ENCODE results near the gene BICDL2.

BICDL2 gene

DNA sequence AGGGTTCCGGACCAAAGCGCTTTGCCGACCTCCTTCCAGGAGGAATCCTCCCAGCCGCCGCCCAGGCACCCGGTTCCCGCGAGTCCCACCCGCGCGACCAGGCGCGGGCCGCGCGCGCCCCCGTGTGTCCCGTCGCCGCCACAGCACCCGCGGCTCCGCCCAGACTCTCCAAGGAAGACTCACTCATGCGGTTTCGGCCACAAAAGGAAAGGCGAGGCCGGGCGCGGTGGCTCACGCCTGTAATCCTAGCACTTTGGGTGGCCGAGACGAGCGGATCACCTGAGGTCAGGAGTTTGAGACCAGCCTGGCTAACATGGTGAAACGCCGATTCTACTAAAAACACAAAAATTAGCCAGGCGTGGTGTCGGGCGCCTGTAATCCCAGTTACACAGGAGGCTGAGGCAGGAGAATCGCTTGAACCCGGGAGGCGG, 53.0 kb downstream of the BICDL2 start:
- Histone ChIP-seq H3K27me3 (ENCODE audit: insufficient read depth, low read length) (no peaks in the 10 kb centered on the region), H3K9me3 (ENCODE audit: insufficient read depth, low read depth, low read length) (no peaks in the 10 kb centered on the region), H3K36me3 (ENCODE audit: insufficient read depth, low read depth, low read length) (no peaks in the 10 kb centered on the region), H3K4me1 (ENCODE audit: insufficient read depth, low read length) (peaks cover 12% of the 10 kb centered on the region), H3K4me3 (ENCODE audit: low read length) (no peak overlapping the region), H3K27ac (ENCODE audit: low read length) (no peak overlapping the region), H3K9ac (ENCODE audit: low read depth, low read length) (no peak overlapping the region)

GRCh38 chr16:2982402-2982801, 54.3 kb downstream of the BICDL2 start:
- Histone ChIP-seq H3K4me1 (ENCODE audit: insufficient read depth, low read length) (peaks cover 12% of the 10 kb centered on the region), H3K27ac (ENCODE audit: low read length) (no peak overlapping the region), H3K9ac (ENCODE audit: low read depth, low read length) (no peak overlapping the region; the same call in 1 of the 2 replicates), H3K9me3 (ENCODE audit: insufficient read depth, low read depth, low read length) (no peaks in the 10 kb centered on the region), H3K4me3 (ENCODE audit: low read length) (no peak overlapping the region), H3K36me3 (ENCODE audit: insufficient read depth, low read depth, low read length) (peaks cover 9% of the 10 kb centered on the region), H3K27me3 (ENCODE audit: insufficient read depth, low read length) (no peaks in the 10 kb centered on the region)

DNA sequence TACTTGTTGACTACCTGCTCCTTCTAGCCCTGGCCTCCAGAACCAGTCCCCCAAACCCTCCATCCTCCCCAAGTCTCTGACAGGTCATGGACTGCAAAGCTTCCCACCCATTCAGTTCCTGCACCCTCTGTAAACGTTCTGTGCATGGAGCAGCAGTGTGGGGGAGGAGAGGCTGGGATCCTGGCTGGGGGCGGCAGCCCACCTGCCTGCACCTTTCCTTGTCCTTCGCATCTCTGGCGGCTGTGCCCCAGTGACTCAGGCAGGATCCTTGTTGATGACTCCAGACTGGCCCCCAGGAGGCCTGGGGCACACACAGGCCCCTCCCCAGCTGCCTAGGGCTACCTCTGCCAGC, 54.9 kb downstream of the BICDL2 start:
- H3K4me1 ChIP-seq (ENCODE audit: insufficient read depth, low read length): peaks cover 12% of the 10 kb centered on the region
- peak overlapping the region; percentile 93; the same call in 1 of the 2 replicates for H3K9ac ChIP-seq (ENCODE audit: low read depth, low read length)
- H3K4me3 ChIP-seq (ENCODE audit: low read length): peak overlapping the region; percentile 81
- peaks cover 14% of the 10 kb centered on the region for H3K36me3 ChIP-seq (ENCODE audit: insufficient read depth, low read depth, low read length)
- H3K27ac ChIP-seq (ENCODE audit: low read length): peak overlapping the region; percentile 89
- H3K27me3 ChIP-seq (ENCODE audit: insufficient read depth, low read length): no peaks in the 10 kb centered on the region
- no peaks in the 10 kb centered on the region for H3K9me3 ChIP-seq (ENCODE audit: insufficient read depth, low read depth, low read length)

DNA sequence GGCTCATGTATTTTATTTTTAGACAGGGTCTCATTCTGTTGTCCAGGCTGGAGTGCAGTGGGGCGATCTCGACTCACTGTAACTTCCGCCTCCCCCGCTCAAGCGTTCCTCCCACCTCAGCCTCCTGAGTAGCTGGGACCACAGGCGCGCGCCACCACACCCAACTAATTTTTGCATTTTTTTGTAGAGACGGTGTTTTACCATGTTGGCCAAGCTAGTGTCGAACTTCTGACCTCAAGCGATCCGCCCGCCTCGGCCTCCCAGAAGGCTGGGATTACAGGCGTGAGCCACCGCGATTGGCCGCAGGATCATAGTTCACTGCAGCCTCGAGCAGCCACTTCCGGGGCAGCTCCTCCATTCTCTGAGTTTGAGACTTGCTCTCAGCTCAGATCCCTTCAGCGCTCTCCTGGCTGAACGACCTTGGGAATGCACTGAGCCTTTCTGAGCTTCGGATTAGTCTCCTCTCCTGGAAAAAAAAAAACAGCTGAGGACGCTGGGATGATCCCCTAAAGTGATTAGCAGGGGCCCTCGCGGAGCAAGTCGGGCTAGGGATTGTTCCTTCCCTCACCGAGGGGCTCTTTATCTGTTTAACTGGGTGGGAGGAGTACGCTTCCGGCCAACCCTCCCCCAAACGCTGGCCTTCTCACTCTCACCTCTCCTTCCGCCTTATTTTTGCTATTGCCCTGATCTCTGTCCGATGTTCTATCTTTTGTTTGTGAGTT, 55.4 kb downstream of the BICDL2 start:
- H3K4me3 ChIP-seq (ENCODE audit: low read length): peak overlapping the region; percentile 81
- H3K9me3 ChIP-seq (ENCODE audit: insufficient read depth, low read depth, low read length): no peaks in the 10 kb centered on the region
- peaks cover 12% of the 10 kb centered on the region for H3K4me1 ChIP-seq (ENCODE audit: insufficient read depth, low read length)
- peak overlapping the region; percentile 93 for H3K9ac ChIP-seq (ENCODE audit: low read depth, low read length)
- no peaks in the 10 kb centered on the region for H3K27me3 ChIP-seq (ENCODE audit: insufficient read depth, low read length)
- H3K36me3 ChIP-seq (ENCODE audit: insufficient read depth, low read depth, low read length): peaks cover 19% of the 10 kb centered on the region
- peak overlapping the region; percentile 89 for H3K27ac ChIP-seq (ENCODE audit: low read length)

DNA sequence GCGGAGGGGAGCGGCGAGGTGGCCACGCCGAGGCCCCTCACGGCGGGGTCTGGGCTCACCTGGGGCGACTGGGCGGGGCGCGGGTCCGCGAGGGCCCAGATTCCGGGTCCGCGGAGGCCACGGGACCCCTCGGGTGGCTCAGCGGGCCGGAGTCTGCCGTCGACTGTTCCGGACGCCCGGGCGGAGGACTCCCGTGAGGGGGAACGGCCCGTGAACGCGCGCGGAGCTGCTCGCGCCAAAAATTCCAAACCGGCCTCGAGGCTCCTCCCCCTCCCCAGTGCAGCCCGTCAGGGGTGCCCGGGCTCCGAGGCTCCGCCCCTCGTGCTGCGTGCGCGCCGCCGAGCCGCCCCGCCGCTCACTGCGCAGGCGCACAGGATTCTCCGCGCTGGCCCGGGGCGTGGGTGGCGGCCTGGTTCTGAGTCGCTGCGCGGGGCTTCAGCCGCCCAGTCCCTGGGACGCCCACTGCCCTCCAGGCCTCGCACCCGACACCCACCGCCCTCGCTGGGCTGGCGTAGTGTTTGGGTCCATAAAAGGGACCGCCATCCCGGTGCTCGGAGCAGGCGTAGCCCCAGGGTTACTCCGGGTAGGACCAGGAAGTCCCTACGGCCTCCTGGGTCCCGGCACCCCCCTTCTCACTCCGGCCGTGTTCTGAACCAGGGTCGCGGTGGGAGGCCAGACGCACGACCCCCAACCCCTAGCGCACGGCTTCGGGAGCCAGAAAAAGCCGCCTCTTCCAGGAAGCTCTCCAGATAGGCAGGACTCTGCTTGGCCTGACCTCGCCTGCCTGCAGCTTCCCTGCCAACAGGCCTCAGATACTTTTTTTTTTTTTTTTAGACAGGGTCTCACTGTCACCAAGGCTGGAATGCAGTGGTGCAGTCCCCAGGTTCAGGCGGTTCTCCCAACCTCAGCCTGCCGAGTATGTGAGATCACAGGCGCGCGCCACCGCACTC, 56.2 kb downstream of the BICDL2 start, which contains the start of gene PKMYT1:
PKMYT1 (minus strand) TSS at position 220 of the 950 bp plus-strand sequence. CDS start 789 bp downstream, outside the sequence.
- H3K36me3 ChIP-seq (ENCODE audit: insufficient read depth, low read depth, low read length): peaks cover 28% of the 10 kb centered on the region
- H3K9ac ChIP-seq (ENCODE audit: low read depth, low read length): peak within 1 kb of the TSS; percentile 93
- peak within 1 kb of the TSS; percentile 89 for H3K27ac ChIP-seq (ENCODE audit: low read length)
- peak within 1 kb of the TSS; percentile 81 for H3K4me3 ChIP-seq (ENCODE audit: low read length)
- no peaks in the 10 kb centered on the region for H3K27me3 ChIP-seq (ENCODE audit: insufficient read depth, low read length)
- H3K9me3 ChIP-seq (ENCODE audit: insufficient read depth, low read depth, low read length): no peaks in the 10 kb centered on the region
- H3K4me1 ChIP-seq (ENCODE audit: insufficient read depth, low read length): peaks cover 12% of the 10 kb centered on the region

DNA sequence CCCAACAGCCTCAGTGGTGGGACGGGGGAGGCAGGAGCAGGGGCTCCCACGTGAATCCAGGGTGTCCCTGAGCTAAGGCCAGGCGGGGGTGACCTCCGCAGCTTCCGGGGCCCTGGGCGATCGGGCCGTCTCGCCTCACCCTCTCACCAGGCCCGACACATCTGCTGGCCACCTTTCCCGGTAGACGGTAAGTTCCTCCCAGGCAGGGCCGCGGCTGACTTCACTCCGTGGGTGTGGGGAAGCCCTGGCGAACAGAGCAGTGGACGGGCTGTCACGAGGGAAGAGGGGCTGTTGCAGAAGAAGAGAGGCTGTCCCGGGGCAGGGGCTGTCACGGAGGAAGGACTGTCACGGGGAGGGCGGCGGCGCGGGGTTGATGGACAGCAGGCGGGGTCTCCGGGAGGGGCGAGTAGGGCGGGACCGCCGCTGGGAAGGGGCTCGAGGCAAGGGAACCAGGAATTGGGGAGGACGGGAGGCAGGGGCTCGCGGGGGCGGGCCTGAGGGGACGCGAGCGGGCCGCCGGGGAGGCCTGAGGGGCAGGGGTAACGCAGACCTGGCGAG, 57.0 kb downstream of the BICDL2 start:
- H3K36me3 ChIP-seq (ENCODE audit: insufficient read depth, low read depth, low read length): peaks cover 35% of the 10 kb centered on the region
- peak overlapping the region; percentile 81 for H3K4me3 ChIP-seq (ENCODE audit: low read length)
- peak overlapping the region; percentile 93; the same call in 1 of the 2 replicates for H3K9ac ChIP-seq (ENCODE audit: low read depth, low read length)
- H3K27me3 ChIP-seq (ENCODE audit: insufficient read depth, low read length): no peaks in the 10 kb centered on the region
- H3K9me3 ChIP-seq (ENCODE audit: insufficient read depth, low read depth, low read length): no peaks in the 10 kb centered on the region
- peaks cover 12% of the 10 kb centered on the region for H3K4me1 ChIP-seq (ENCODE audit: insufficient read depth, low read length)
- no peak overlapping the region for H3K27ac ChIP-seq (ENCODE audit: low read length)

Measured in iPS-20b (cell line).